ENCODE measurements around the gene DET1.
"Not testable (repeated sequence)": the region's sequence is repeated elsewhere in the genome, so short reads cannot be mapped to it uniquely, and the experiment has no call there.

The DET1 gene

GRCh38 chr15:88563638-88564037, 17.2 kb upstream of the DET1 start:
- Histone ChIP-seq H3K27me3 (replicated peaks; ENCODE audit: insufficient read depth, low read length) (no peaks in the 10 kb centered on the region), H3K4me2 (ENCODE audit: low read depth, low read length) (no peak overlapping the region), H3K79me2 (ENCODE audit: low read length) (no peaks in the 10 kb centered on the region), H3K9me2 (replicated peaks; ENCODE audit: insufficient read depth, low read length) (no peaks in the 10 kb centered on the region), H3K4me1 (ENCODE audit: low read length) (no peaks in the 10 kb centered on the region), H4K20me1 (ENCODE audit: insufficient read depth, low read length) (no peaks in the 10 kb centered on the region), H2AFZ (ENCODE audit: low read length) (no peak overlapping the region), H3K27ac (ENCODE audit: low read length) (no peak overlapping the region), H3K9me3 (replicated peaks; ENCODE audit: insufficient read depth, low read length) (no peaks in the 10 kb centered on the region), H3K9ac (ENCODE audit: low read length) (no peak overlapping the region), H3K4me3 (ENCODE audit: low read length) (no peak overlapping the region), H3K36me3 (replicated peaks; ENCODE audit: insufficient read depth, low read length) (no peaks in the 10 kb centered on the region), H3F3A (ENCODE audit: insufficient read depth, low read length) (no peaks in the 10 kb centered on the region)
- TF ChIP-seq EZH2phosphoT487 (IDR thresholded peaks at IDR 0.05; ENCODE audit: low read length) (no peak), EZH2 (optimal IDR thresholded peaks at IDR 0.05; ENCODE audit: low read depth, low read length) (no peak), CTCF (IDR thresholded peaks at IDR 0.05; ENCODE audit: low read length) (no peak)
- no peak for DNase-seq

- H3K36me3 ChIP-seq (replicated peaks; ENCODE audit: insufficient read depth, low read length); DNase-seq; H4K20me1 ChIP-seq (ENCODE audit: insufficient read depth, low read length); H2AFZ ChIP-seq (ENCODE audit: low read length); H3K9ac ChIP-seq (ENCODE audit: low read length); H3K4me1 ChIP-seq (ENCODE audit: low read length); H3K79me2 ChIP-seq (ENCODE audit: low read length); H3K9me2 ChIP-seq (replicated peaks; ENCODE audit: insufficient read depth, low read length); H3K4me2 ChIP-seq (ENCODE audit: low read depth, low read length); H3K27ac ChIP-seq (ENCODE audit: low read length); H3K27me3 ChIP-seq (replicated peaks; ENCODE audit: insufficient read depth, low read length); H3F3A ChIP-seq (ENCODE audit: insufficient read depth, low read length); H3K9me3 ChIP-seq (replicated peaks; ENCODE audit: insufficient read depth, low read length); H3K4me3 ChIP-seq (ENCODE audit: low read length): not testable (repeated sequence)
Observed at GRCh38 chr15:88559565-88559964, 13.1 kb upstream of the DET1 start.

GRCh38 chr15:88558026-88558425, 11.5 kb upstream of the DET1 start:
- not testable (repeated sequence) for DNase-seq; H3F3A ChIP-seq (ENCODE audit: insufficient read depth, low read length); H3K4me1 ChIP-seq (ENCODE audit: low read length); H3K27me3 ChIP-seq (replicated peaks; ENCODE audit: insufficient read depth, low read length); H3K9me3 ChIP-seq (replicated peaks; ENCODE audit: insufficient read depth, low read length); H3K4me2 ChIP-seq (ENCODE audit: low read depth, low read length); H3K79me2 ChIP-seq (ENCODE audit: low read length); H3K4me3 ChIP-seq (ENCODE audit: low read length); H3K9ac ChIP-seq (ENCODE audit: low read length); H3K27ac ChIP-seq (ENCODE audit: low read length); H2AFZ ChIP-seq (ENCODE audit: low read length); H4K20me1 ChIP-seq (ENCODE audit: insufficient read depth, low read length); H3K36me3 ChIP-seq (replicated peaks; ENCODE audit: insufficient read depth, low read length); H3K9me2 ChIP-seq (replicated peaks; ENCODE audit: insufficient read depth, low read length)

- H3K9me2 ChIP-seq (replicated peaks; ENCODE audit: insufficient read depth, low read length); H3K36me3 ChIP-seq (replicated peaks; ENCODE audit: insufficient read depth, low read length); H3K9ac ChIP-seq (ENCODE audit: low read length); H3F3A ChIP-seq (ENCODE audit: insufficient read depth, low read length); H3K79me2 ChIP-seq (ENCODE audit: low read length); H3K4me1 ChIP-seq (ENCODE audit: low read length); H3K4me3 ChIP-seq (ENCODE audit: low read length); DNase-seq; H2AFZ ChIP-seq (ENCODE audit: low read length); H3K27ac ChIP-seq (ENCODE audit: low read length); H3K27me3 ChIP-seq (replicated peaks; ENCODE audit: insufficient read depth, low read length); H3K4me2 ChIP-seq (ENCODE audit: low read depth, low read length); H3K9me3 ChIP-seq (replicated peaks; ENCODE audit: insufficient read depth, low read length); H4K20me1 ChIP-seq (ENCODE audit: insufficient read depth, low read length): not testable (repeated sequence)
Observed at GRCh38 chr15:88548009-88548408, 1.5 kb upstream of the DET1 start.

- not testable (repeated sequence) for H3K9me2 ChIP-seq (replicated peaks; ENCODE audit: insufficient read depth, low read length); DNase-seq; H3K27me3 ChIP-seq (replicated peaks; ENCODE audit: insufficient read depth, low read length); H3K4me1 ChIP-seq (ENCODE audit: low read length); H3F3A ChIP-seq (ENCODE audit: insufficient read depth, low read length); H3K36me3 ChIP-seq (replicated peaks; ENCODE audit: insufficient read depth, low read length); H3K9me3 ChIP-seq (replicated peaks; ENCODE audit: insufficient read depth, low read length); H4K20me1 ChIP-seq (ENCODE audit: insufficient read depth, low read length); H3K79me2 ChIP-seq (ENCODE audit: low read length)
- Histone ChIP-seq H3K27ac (ENCODE audit: low read length) (peak overlapping the region; percentile 79; the same call in 1 of the 2 replicates), H3K4me2 (ENCODE audit: low read depth, low read length) (peak overlapping the region; percentile 52; the same call in 1 of the 2 replicates), H3K9ac (ENCODE audit: low read length) (peak overlapping the region; percentile 82), H3K4me3 (ENCODE audit: low read length) (peak overlapping the region; percentile 90), H2AFZ (ENCODE audit: low read length) (peak overlapping the region; percentile 96)
Observed at GRCh38 chr15:88545578-88546247, 768 bp downstream of the DET1 start.

Data from MM.1S (cell line).